Endodermal cell (in vitro differentiated cells): Measurements from ENCODE around the gene ADRA2A. TPM values are rescaled to one million over a fixed set of nuclear protein-coding genes. Genes with fewer than 3 reads are reported as not detected.

ENCODE experiments used
- DNase-seq: peaks from one replicate; pipeline ENCODE4 v3.0.0-alpha.2; 2017
- H3K27ac ChIP-seq: 2 replicates; pipeline ENCODE4 v1.5.1; 2013; ENCODE audit warnings: mild to moderate bottlenecking, low read depth, low read length, moderate library complexity
- H3K27me3 ChIP-seq: 2 replicates; pipeline ENCODE4 v1.6.1; 2013; ENCODE audit warnings: mild to moderate bottlenecking, low read length, moderate library complexity; ENCODE audit not compliant: insufficient read depth, control insufficient read depth, poor library complexity, severe bottlenecking
- H3K36me3 ChIP-seq: 2 replicates; pipeline ENCODE4 v1.7.0; 2013; ENCODE audit warnings: mild to moderate bottlenecking, low read length, moderate library complexity; ENCODE audit not compliant: control insufficient read depth, insufficient read depth
- H3K4me1 ChIP-seq: one replicate; pipeline ENCODE4 v1.7.0; 2013; ENCODE audit warnings: low read length; ENCODE audit not compliant: control insufficient read depth, insufficient read depth
- H3K4me3 ChIP-seq: 2 replicates; pipeline ENCODE4 v1.5.1; 2013; ENCODE audit warnings: mild to moderate bottlenecking, low read length, moderate library complexity
- H3K9ac ChIP-seq: 2 replicates; pipeline ENCODE4 v1.6.1; 2013; ENCODE audit warnings: mild to moderate bottlenecking, low read length, moderate library complexity; ENCODE audit not compliant: poor library complexity, severe bottlenecking; ENCODE audit errors: extremely low read depth
- H3K9me3 ChIP-seq: 2 replicates; pipeline ENCODE4 v1.6.1; 2013; ENCODE audit warnings: mild to moderate bottlenecking, low read length, moderate library complexity; ENCODE audit not compliant: control insufficient read depth
- H3K27ac Mint-ChIP-seq: 2 replicates; pipeline ENCODE4 v1.8.0; 2020; ENCODE audit warnings: mixed read lengths
- H3K27me3 Mint-ChIP-seq: 2 replicates; pipeline ENCODE4 v1.8.0; 2021; ENCODE audit warnings: mild to moderate bottlenecking, mixed read lengths; ENCODE audit not compliant: insufficient read depth
- H3K36me3 Mint-ChIP-seq: 2 replicates; pipeline ENCODE4 v1.8.0; 2020; ENCODE audit warnings: low read depth, mixed read lengths
- H3K4me1 Mint-ChIP-seq: 2 replicates; pipeline ENCODE4 v1.8.0; 2020; ENCODE audit warnings: mixed read lengths
- H3K4me3 Mint-ChIP-seq: 2 replicates; pipeline ENCODE4 v1.8.0; 2020; ENCODE audit warnings: mild to moderate bottlenecking, moderate library complexity, mixed read lengths
- H3K9me3 Mint-ChIP-seq: 2 replicates; pipeline ENCODE4 v1.8.0; 2020; ENCODE audit warnings: mild to moderate bottlenecking, mixed read lengths
- CTCF ChIP-seq: fragments of 200-600 bp; sonication (generic); conservative IDR thresholded peaks from 2 replicates; pipeline ENCODE4 v1.5.0; 2021; ENCODE audit warnings: antibody characterized with exemption, mild to moderate bottlenecking
- WGBS, 2 experiments: methylation state at CpG; one replicate each; pipeline versions ENCODE4 v1.1.5 to v1.1.7; 2013; ENCODE audit warnings: missing lambda C conversion rate in 2 of 2, mixed read lengths in 1 of 2; ENCODE audit not compliant: insufficient coverage in 1 of 2, insufficient read length in 1 of 2; 5-methylcytosine and 5-hydroxymethylcytosine counted together
- total RNA-seq, 2 donors: library from RNA; stranded (reverse); fragmentation: NEBNext Ultra II Directional in 1 of 2; extraction: Animal tissue kit (Norgen Biotek cat#: 25700) in 1 of 2; gene quantifications; 2 replicates in 1 of 2; 3 replicates in 1 of 2; pipeline ENCODE4 v1.2.1, GENCODE V29; 2021

Gene ADRA2A
- total RNA-seq, 2 donors from 2014 or later, result 0.13 TPM; not detected in 1

DNA sequence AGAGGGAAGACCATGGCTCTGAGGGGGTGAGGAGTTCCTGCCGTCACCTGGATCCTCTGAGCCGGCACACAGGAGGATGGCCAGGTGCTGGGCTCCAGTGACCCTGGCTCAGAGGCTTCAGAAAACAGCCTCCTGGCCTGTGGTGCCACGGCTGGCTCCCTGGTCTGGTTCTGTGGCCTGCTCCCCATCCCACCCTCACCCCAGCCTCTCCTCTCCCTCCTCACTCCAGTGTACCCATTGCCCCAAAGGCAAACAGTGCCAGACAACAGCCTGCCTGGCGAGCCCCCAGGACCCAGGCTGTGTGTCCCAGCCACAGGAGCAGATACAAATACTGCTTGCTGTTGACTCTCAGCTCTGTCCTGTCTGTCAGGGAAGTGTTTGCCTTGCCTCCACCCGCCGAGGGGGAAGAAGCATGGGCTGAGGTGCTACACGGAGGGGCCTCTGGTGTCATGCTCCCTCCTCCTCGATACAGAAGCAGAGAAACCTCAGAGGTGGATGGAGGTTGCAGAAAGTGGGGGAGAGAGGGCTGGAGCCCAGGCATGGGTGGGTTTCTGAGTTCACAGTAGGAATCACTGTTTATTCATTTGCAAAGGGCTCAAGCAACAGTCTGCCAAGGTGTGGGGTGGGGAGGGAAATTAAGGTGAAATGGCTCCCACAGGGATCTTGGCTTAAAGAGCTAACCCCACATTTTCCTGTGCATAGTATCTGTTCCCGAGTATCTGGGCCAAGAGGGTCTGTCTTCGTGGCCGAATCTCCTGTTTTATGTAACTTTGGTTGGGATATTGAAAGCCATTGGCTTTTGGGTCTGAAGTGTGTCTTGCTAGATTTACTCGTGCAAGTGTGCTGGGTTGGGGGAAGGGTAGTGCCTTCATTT, 5.5 kb downstream of the ADRA2A start:
- Histone ChIP-seq H3K27ac (no peak overlapping the region), H3K9me3 (no peaks in the 10 kb centered on the region), H3K27me3 (peaks cover 50% of the 10 kb centered on the region), H3K4me3 (no peak overlapping the region), H3K36me3 (no peaks in the 10 kb centered on the region), H3K9ac (no peak overlapping the region), H3K4me1 (no peaks in the 10 kb centered on the region)
- H3K27ac Mint-ChIP-seq, result no peak overlapping the region
- peaks cover 6% of the 10 kb centered on the region for H3K4me1 Mint-ChIP-seq
- no peak overlapping the region for H3K4me3 Mint-ChIP-seq
- peak; percentile 47 for DNase-seq
- TF ChIP-seq CTCF, result no peak
- H3K27me3 Mint-ChIP-seq, result peaks cover 62% of the 10 kb centered on the region
- peaks cover 10% of the 10 kb centered on the region for H3K9me3 Mint-ChIP-seq
- WGBS, 2 experiments, result 46 to 69% methylated on average over 7 to 11 of the region's 12 CpGs
- no peaks in the 10 kb centered on the region for H3K36me3 Mint-ChIP-seq

GRCh38 chr10:111083222-111084095, 6.6 kb downstream of the ADRA2A start:
- Histone ChIP-seq H3K4me1 (no peaks in the 10 kb centered on the region), H3K27me3 (peaks cover 39% of the 10 kb centered on the region), H3K27ac (no peak overlapping the region), H3K36me3 (no peaks in the 10 kb centered on the region), H3K9ac (no peak overlapping the region), H3K4me3 (no peak overlapping the region), H3K9me3 (no peaks in the 10 kb centered on the region)
- no peak for TF ChIP-seq CTCF
- Mint-ChIP-seq H3K27ac (no peak overlapping the region), H3K27me3 (peaks cover 53% of the 10 kb centered on the region), H3K36me3 (no peaks in the 10 kb centered on the region), H3K4me3 (no peak overlapping the region), H3K9me3 (peaks cover 5% of the 10 kb centered on the region), H3K4me1 (peaks cover 4% of the 10 kb centered on the region)
- WGBS, 2 experiments, result 95% methylated on average over 4 to 10 of the region's 10 CpGs
- DNase-seq, result peak; percentile 41

- Histone ChIP-seq H3K4me1 (no peaks in the 10 kb centered on the region), H3K27ac (no peak overlapping the region), H3K4me3 (no peak overlapping the region), H3K36me3 (no peaks in the 10 kb centered on the region), H3K9me3 (no peaks in the 10 kb centered on the region), H3K27me3 (peaks cover 28% of the 10 kb centered on the region), H3K9ac (no peak overlapping the region)
- Mint-ChIP-seq H3K27me3 (peaks cover 45% of the 10 kb centered on the region), H3K4me3 (no peak overlapping the region), H3K9me3 (no peaks in the 10 kb centered on the region), H3K4me1 (peaks cover 4% of the 10 kb centered on the region), H3K36me3 (no peaks in the 10 kb centered on the region), H3K27ac (no peak overlapping the region)
- TF ChIP-seq CTCF, result no peak
- DNase-seq, result peak; percentile 29
- WGBS, 2 experiments, result 86 to 92% methylated on average over 10 to 14 of the region's 14 CpGs
Observed at GRCh38 chr10:111084366-111085255, 7.8 kb downstream of the ADRA2A start.
